ENCODE results near the gene SRMS. TPM values are rescaled to one million over a fixed set of nuclear protein-coding genes. Genes with fewer than 3 reads are reported as not detected.

Gene SRMS
- total RNA-seq, 6 donors from 2014 or later = not detected

GRCh38 chr20:63552481-63553249 lies 5.1 kb upstream of the SRMS start:
- peak overlapping the region in 1 of 4 donors; percentile 65 for H3K4me3 ChIP-seq
- DNase-seq (no peak), ATAC-seq (ENCODE audit: low FRiP score in 2 of 2) (no peak)
- H3K9me3 ChIP-seq = no peaks in the 10 kb centered on the region
- H3K36me3 ChIP-seq = no peaks in the 10 kb centered on the region
- H3K27ac ChIP-seq = peak overlapping the region in 1 of 4 donors; percentile 35
- peaks cover 0 to 12% (median 4%) of the 10 kb centered on the region in 4 donors for H3K27me3 ChIP-seq
- TF ChIP-seq POLR2A (IDR thresholded peaks at IDR 0.05) = no peak
- no peak for TF ChIP-seq EP300 (IDR thresholded peaks at IDR 0.05)
- no peak for TF ChIP-seq CTCF (IDR thresholded peaks at IDR 0.05)
- no peak for TF ChIP-seq POLR2AphosphoS5 (IDR thresholded peaks at IDR 0.05)
- 33 to 43% methylated on average over 15 of the region's 15 CpGs for WGBS, 2 donors
- peaks cover 10 to 27% (median 21%) of the 10 kb centered on the region in 4 donors for H3K4me1 ChIP-seq

DNA sequence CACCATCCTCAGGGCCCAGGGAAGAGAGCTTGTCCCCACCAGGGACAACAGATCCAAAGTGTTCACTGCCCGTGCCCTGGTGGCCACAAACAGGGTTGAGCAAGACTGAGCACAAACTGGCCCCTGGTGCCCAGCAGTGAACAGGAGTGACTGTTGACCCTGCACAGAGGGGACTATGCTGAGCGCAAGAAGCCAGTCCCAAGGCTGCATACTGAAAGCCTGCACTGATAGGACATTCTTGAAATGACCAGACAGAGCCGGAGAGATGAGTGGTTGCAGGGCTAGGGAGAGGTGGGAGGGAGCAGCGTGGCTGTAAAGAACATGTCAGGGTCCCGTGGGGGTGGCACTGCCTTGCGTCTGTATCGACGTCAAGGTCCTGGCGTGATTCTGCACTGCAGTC lies 3.5 kb upstream of the SRMS start:
- H3K27me3 ChIP-seq = peaks cover 0 to 26% (median 5%) of the 10 kb centered on the region in 4 donors
- no peak for DNase-seq
- TF ChIP-seq POLR2A (IDR thresholded peaks at IDR 0.05) = no peak
- no peak for TF ChIP-seq CTCF (IDR thresholded peaks at IDR 0.05)
- no peak for TF ChIP-seq POLR2AphosphoS5 (IDR thresholded peaks at IDR 0.05)
- no peak for TF ChIP-seq EP300 (IDR thresholded peaks at IDR 0.05)
- no peak for ATAC-seq (ENCODE audit: low FRiP score in 2 of 2)
- H3K9me3 ChIP-seq = no peaks in the 10 kb centered on the region
- no peaks in the 10 kb centered on the region for H3K36me3 ChIP-seq
- WGBS, 2 donors = 56 to 57% methylated on average over 7 to 9 of the region's 9 CpGs
- peaks cover 10 to 32% (median 21%) of the 10 kb centered on the region in 4 donors for H3K4me1 ChIP-seq
- no peak overlapping the region for H3K4me3 ChIP-seq
- H3K27ac ChIP-seq = no peak overlapping the region

- H3K36me3 ChIP-seq = no peaks in the 10 kb centered on the region
- no peak overlapping the region for H3K27ac ChIP-seq
- WGBS, 2 donors = 79 to 86% methylated on average over 11 to 18 of the region's 18 CpGs
- H3K4me3 ChIP-seq = no peak overlapping the region
- DNase-seq (peak in 1 of 2 donors; percentile 74), ATAC-seq (ENCODE audit: low FRiP score in 2 of 2) (no peak)
- no peaks in the 10 kb centered on the region for H3K9me3 ChIP-seq
- no peak for TF ChIP-seq POLR2AphosphoS5 (IDR thresholded peaks at IDR 0.05)
- no peak for TF ChIP-seq EP300 (IDR thresholded peaks at IDR 0.05)
- peaks cover 10 to 32% (median 21%) of the 10 kb centered on the region in 4 donors for H3K4me1 ChIP-seq
- peaks cover 0 to 27% (median 5%) of the 10 kb centered on the region in 4 donors for H3K27me3 ChIP-seq
Measured at GRCh38 chr20:63549679-63550282, 2.2 kb upstream of the SRMS start.

DNA sequence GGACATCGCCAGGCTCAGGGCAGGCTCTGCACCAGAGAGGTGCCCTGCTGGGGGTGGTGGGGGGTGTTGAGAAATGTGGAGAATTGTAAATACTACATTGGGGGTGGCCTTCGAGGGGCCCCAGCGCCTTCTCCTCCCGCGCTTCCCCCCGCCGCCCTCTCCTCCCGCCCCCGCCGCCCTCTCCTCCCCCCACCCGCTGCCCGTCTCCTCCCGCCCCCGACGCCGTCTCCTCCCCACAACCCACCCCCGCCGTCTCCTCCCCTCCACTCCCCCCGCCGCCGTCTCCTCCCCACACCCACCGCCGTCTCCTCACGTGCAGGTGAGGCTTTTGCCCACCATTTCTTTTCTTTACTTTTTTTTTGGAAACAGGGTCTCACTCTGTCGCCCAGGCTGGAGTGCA lies 1.5 kb upstream of the SRMS start:
- WGBS, 2 donors = 28 to 41% methylated on average over 8 to 14 of the region's 25 CpGs
- DNase-seq (no peak), ATAC-seq (ENCODE audit: low FRiP score in 2 of 2) (no peak)
- peaks cover 5 to 27% (median 16%) of the 10 kb centered on the region in 4 donors for H3K4me1 ChIP-seq
- H3K27ac ChIP-seq = no peak overlapping the region
- no peak overlapping the region for H3K4me3 ChIP-seq
- no peak for TF ChIP-seq POLR2A (IDR thresholded peaks at IDR 0.05)
- no peak for TF ChIP-seq CTCF (IDR thresholded peaks at IDR 0.05)
- TF ChIP-seq EP300 (IDR thresholded peaks at IDR 0.05) = no peak
- no peak for TF ChIP-seq POLR2AphosphoS5 (IDR thresholded peaks at IDR 0.05)
- peaks cover 0 to 27% (median 5%) of the 10 kb centered on the region in 4 donors for H3K27me3 ChIP-seq
- H3K36me3 ChIP-seq = no peaks in the 10 kb centered on the region
- H3K9me3 ChIP-seq = no peaks in the 10 kb centered on the region

- no peaks in the 10 kb centered on the region for H3K9me3 ChIP-seq
- no peaks in the 10 kb centered on the region for H3K36me3 ChIP-seq
- peaks cover 0 to 27% (median 5%) of the 10 kb centered on the region in 4 donors for H3K27me3 ChIP-seq
- DNase-seq (peak in 1 of 2 donors; percentile 49), ATAC-seq (ENCODE audit: low FRiP score in 2 of 2) (no peak)
- H3K27ac ChIP-seq = no peak overlapping the region
- no peak for TF ChIP-seq CTCF (IDR thresholded peaks at IDR 0.05)
- peaks cover 3 to 22% (median 11%) of the 10 kb centered on the region in 4 donors for H3K4me1 ChIP-seq
- no peak overlapping the region for H3K4me3 ChIP-seq
- 48 to 54% methylated on average over 10 to 11 of the region's 11 CpGs for WGBS, 2 donors
Measured at GRCh38 chr20:63548542-63548941, 993 bp upstream of the SRMS start.
